Stimulated activated CD8-positive, alpha-beta memory T cell treated with anti-CD3 and anti-CD28 coated beads, Interleukin-15, amount 100 ng/mL, for 24 hours (primary cell): Measurements from ENCODE around the gene CENATAC.
"Not testable (repeated sequence)": the region's sequence is repeated elsewhere in the genome, so short reads cannot be mapped to it uniquely, and the experiment has no call there.

ENCODE experiments used
- DNase-seq: peaks from one replicate; pipeline ENCODE4 v3.0.0-alpha.2; 2020; ENCODE audit warnings: low read depth

CENATAC gene

DNA sequence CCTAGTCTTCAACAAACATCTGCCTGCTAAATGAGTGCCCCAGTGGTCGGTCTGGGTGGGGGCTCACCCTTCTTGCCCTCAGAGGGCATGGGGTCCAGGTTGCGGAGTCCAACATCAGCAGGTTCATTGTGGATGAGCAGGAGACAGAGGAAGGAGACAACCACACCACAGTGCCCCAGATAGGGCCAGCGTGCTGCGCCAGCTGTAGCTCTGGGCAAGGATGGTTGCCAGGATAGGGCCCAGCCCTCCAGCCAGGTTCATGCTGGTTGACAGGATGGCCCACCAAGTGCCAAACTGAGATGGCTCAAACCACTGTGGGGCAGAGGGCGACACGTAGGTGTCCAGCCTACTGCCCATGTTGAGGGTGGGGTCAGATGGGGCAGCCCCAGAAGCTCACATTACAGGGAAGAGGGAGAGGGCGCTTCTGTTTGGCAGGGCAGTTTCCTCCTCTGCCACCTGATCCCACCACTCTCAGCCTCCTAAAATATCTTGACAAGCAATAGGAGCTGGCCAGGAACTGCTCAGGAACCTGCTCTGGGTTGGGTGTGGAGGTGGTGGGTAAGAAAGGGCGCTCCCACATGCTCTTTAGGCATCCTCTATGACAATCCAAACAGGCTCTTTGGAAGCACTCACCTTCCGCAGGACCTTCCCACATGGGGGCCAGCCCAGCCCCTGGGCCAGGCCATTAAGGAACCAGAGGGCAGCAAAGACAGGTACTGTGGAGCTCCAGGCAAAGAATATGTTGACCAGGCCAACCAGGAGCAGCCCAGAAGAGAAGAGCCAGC lies 29.8 kb downstream of the CENATAC start:
- DNase-seq: no peak

- DNase-seq: no peak
Observed at GRCh38 chr11:119028346-119029068, 30.6 kb downstream of the CENATAC start.

GRCh38 chr11:119029069-119029339 lies 31.1 kb downstream of the CENATAC start:
- DNase-seq: no peak

DNA sequence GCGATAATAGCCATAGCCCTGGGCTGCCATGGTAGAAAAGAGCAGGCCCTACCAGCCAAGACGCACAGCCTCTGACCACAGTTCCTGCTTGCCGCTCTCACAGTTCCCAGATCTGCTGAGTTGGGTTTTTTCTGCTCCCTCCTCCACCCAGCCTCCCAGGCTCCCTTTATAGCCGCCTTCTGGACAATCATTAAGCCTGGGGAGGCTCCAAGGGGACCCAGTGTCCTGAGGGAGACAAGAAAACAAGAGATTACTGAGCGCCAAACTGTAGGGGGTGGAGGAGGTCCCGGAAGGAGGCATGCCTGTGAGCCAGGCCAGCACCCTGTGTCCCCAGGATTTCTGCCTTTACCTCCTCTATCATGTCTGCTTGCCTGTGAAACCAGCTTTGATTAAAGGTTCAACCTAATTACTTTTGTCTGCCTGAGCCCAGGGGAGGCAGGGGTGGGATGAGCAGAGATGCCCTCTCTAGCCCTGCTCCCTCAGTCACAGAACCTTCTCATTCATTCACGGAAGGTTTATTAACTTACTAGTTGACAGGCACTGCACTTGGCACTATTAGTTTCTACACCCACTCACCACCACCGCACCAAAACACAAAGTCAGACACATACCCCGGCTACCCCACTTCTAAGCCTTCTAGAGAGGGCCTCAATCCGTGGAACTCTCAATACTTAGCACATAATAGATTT lies 31.5 kb downstream of the CENATAC start:
- DNase-seq: no peak

DNA sequence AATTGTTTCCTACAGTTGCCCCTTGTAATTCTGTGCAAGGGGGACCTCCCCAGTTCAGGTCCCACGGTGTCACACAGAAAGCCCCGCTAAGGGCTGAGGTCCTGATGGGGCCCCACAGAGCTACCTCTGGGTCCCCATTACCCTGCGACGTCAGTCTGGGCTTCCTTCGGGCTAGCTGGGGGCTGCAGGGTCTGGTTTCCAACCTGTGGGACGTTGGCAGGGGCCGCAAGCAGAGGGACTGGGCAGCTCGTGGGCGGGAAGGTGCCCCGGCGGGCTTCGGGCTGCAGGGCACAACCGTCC lies 32.0 kb downstream of the CENATAC start:
- DNase-seq: no peak

GRCh38 chr11:119030329-119031047 lies 32.5 kb downstream of the CENATAC start, which contains the start of gene SLC37A4:
TSS of gene SLC37A4 (minus strand) at chr11:119030877.
- DNase-seq: peak; percentile 100

- no peak for DNase-seq
Observed at GRCh38 chr11:119031912-119032280, 34.0 kb downstream of the CENATAC start.

DNA sequence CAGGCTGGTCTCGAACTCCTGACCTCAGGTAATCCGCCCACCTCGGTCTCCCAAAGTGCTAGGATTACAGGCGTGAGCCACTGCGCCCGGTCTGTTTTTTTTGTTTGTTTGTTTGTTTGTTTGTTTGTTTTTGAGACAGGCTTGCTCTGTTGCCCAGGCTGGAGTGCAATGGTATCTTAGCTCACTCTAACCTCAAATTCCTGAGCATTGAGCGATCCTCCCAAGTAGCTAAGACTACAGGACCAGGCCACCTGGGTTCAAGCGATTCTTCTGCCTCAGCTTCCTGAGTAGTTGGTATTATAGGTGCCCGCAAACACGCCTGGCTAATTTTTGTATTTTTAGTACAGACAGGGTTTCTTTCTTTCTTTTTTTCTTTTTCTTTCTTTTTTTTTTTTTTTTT lies 35.5 kb downstream of the CENATAC start:
- DNase-seq: not testable (repeated sequence)

DNA sequence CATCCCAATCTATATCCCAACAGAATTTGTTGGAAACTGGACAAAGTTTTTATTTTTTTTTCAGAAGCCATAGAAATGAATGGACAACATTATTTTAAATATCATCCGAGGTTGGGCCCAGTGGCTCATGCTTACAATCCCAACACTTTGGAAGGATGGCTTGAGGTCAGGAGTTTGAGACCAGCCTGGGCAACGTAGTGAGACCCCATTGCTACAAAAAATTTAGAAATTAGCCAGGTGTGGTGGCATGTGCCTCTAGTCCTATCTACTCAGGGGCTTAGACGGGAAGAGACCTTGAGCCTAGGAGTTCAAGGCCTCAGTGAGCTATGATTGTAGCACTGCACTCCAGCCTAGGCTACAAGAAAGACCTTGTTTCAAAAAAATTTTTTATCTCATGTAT lies 36.9 kb downstream of the CENATAC start:
- DNase-seq: no peak

DNA sequence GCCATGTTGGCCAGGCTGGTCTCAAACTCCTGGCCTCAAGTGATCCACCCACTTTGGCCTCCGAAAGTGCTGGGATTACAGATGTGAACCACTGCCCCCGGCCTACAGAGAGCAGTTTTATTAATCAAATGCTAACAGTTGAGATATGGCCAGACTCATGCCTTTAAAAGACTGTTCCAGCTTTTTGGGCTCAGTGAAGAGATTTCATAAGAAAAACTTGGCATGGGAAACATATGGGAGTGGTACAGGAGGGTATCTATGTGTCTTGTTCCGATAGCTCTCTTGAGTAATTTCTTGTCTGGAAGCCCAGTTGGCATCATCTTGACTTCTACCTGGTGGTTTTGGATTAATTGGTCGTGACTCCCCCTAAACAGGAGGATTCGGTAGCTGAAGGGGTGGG lies 40.9 kb downstream of the CENATAC start:
- no peak for DNase-seq

DNA sequence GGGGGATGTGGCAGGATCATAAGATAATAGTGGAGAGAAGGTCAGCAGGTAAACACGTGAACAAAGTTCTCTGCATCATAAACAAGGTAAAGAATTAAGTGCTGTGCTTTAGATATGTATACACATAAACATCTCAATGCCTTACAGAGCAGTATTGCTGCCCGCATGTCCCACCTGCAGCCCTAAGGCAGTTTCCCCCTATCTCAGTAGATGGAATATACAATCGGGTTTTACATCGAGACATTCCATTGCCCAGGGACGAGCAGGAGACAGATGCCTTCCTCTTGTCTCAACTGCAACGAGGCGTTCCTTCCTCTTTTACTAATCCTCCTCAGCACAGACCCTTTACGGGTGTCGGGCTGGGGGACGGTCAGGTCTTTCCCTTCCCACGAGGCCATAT lies 41.5 kb downstream of the CENATAC start:
- DNase-seq: not testable (repeated sequence)

- no peak for DNase-seq
Observed at GRCh38 chr11:119041821-119042514, 44.0 kb downstream of the CENATAC start.

DNA sequence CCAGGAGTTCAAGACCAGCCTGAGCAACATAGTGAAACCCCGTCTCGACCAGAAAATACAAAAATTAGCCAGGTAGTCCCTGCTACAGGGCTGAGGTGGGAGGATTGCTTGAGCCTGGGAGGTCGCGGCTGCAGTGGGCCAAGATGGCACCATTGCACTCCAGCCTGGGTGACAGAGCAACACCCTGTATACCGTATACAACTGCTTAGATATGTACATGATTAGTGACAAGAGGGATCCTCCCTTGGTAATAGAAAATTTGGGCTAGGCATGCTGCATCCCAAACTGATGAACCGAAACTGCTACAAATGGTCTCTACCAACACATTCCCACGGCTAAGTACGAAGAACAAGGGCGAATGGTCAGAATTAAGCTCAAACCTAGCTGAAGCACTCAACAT lies 45.0 kb downstream of the CENATAC start:
- no peak for DNase-seq

DNA sequence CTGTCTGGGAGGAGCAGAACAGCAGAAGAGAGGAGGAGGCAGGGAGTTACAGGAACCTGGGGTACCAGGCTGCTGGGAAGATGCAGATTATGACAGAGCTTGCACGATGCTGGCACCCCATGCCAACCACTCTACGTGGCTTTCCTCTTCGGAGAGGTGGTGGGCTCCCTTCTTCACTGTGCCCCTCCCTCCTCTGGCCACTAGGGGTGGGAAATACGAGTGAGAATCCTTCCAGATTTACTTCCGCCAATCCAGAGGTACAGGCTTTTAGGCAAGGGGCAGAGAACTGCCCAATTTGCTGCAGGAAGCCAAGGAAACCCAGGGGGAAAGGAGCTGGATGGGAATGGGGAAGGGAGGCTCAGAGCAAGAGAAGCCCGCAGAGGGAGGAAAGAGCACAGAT lies 46.8 kb downstream of the CENATAC start:
- no peak for DNase-seq

DNA sequence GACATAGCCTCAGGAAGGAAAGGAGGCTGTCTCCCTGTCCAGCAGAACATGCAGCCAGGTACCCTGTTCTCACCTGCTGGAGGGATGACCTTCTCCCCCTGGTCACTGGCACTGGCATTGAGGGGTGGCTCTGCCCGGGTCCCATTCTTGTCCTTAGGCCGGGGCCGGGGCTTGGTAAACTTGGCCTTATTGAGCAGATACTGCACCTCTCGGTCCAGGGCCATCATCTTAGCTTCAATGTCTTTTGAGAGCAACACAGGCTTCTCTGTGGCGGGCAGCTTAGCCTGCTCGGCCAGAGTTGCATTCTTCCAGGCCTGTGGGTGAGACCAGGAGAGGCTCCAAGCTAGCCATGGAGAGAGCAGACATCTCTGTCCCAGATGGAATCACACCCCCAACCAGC lies 48.6 kb downstream of the CENATAC start:
- DNase-seq: no peak

DNA sequence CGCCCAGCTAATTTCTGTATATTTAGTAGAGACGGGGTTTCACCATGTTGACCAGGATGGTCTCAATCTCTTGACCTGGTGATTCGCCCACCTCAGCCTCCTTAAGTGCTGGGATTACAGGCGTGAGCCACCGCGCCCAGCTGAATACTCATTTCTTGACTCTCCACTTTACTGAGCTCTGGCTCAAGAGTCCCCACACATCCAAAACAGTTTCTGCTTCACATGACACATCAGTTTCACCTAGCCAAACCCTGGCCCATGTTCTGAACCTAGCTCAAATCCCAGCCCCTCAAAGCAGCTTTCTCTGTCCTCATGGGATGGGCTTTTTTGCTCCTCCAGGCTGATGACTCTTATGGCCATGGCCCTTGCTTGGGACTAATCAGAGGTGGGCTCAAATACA lies 49.3 kb downstream of the CENATAC start:
- DNase-seq: no peak

- no peak for DNase-seq
Observed at GRCh38 chr11:119048644-119049043, 50.7 kb downstream of the CENATAC start.

- no peak for DNase-seq
Observed at GRCh38 chr11:119049081-119049480, 51.1 kb downstream of the CENATAC start.

- no peak for DNase-seq
Observed at GRCh38 chr11:119051440-119052162, 53.7 kb downstream of the CENATAC start.

GRCh38 chr11:119052163-119052814 lies 54.4 kb downstream of the CENATAC start:
- no peak for DNase-seq

DNA sequence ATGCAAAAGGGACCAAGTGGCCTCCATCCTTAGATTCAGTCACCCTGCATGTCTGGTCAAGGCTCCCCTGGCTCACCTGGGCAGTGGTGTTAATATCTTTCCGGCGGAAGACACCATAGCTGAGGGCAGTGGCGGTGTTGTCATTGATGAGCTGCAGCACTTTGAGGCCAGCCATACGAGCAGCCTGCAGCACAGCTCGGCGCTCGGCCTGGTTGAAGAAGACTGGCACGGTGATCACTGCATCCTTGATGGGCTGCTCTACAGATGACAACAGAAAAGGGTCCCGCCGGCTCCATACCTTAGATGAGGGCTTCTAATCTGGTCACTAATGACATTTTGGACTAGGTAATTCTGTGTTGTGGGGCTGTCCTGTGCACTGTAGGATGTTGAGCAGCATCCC lies 56.5 kb downstream of the CENATAC start:
- no peak for DNase-seq
